A549 (cell line): ENCODE results near the gene MEIOSIN. TPM values are rescaled to one million over a fixed set of nuclear protein-coding genes. Genes with fewer than 3 reads are reported as not detected.
"Not testable (repeated sequence)": the region's sequence is repeated elsewhere in the genome, so short reads cannot be mapped to it uniquely, and the experiment has no call there.

Experiments
- ATAC-seq, 2 experiments: fragments of 200-7000 bp in 1 of 2; fragments of >200 bp in 1 of 2; cut with Nextera tagmentation in 1 of 2; cut with Tn5 transposase in 1 of 2; 3 replicates each; pipeline versions ENCODE4 v1.8.0 to v1.9.1; 2018 to 2020; ENCODE audit warnings: mild to moderate bottlenecking in 1 of 2, moderate library complexity in 1 of 2
- CTCF ChIA-PET: fragments of 300-600 bp; sonication (Branson Sonifier 250); formaldehyde crosslinking; extraction: SDS; loops from one replicate; lab custom pipeline; 2021; ENCODE audit warnings: antibody characterized with exemption, inconsistent platforms; lab: Yijun Ruan, JAX
- POLR2A ChIA-PET: fragments of 350-600 bp; formaldehyde crosslinking; extraction: SDS; loops from one replicate; lab custom pipeline; 2021; ENCODE audit warnings: antibody characterized with exemption, inconsistent platforms; lab: Yijun Ruan, JAX
- DNase-seq, 2 experiments: peaks; one replicate each; pipeline versions ENCODE4 v3.0.0 to v3.0.0-alpha.2; 2011 to 2016; ENCODE audit warnings: low read depth in 1 of 2, low spot score in 1 of 2
- FAIRE-seq: peaks from 2 replicates; lab custom pipeline; 2011; peaks lifted over from hg19 to GRCh38; lab: Jason Lieb, UNC
- H3K27ac ChIP-seq, 2 experiments: fragments of >200 bp; sonication (Bioruptor Twin); formaldehyde crosslinking; 3 replicates each; pipeline ENCODE4 v1.5.1; 2016 to 2017
- H3K4me1 ChIP-seq: fragments of >200 bp; sonication (Bioruptor Twin); formaldehyde crosslinking; 3 replicates; pipeline ENCODE4 v1.6.1; 2016
- H3K4me2 ChIP-seq: fragments of >200 bp; sonication (Bioruptor Twin); formaldehyde crosslinking; 3 replicates; pipeline ENCODE4 v1.6.1; 2016
- H3K4me3 ChIP-seq: fragments of >200 bp; sonication (Bioruptor Twin); formaldehyde crosslinking; 3 replicates; pipeline ENCODE4 v1.5.1; 2016
- H3K9me3 ChIP-seq: fragments of >200 bp; sonication (Bioruptor Twin); formaldehyde crosslinking; 3 replicates; pipeline ENCODE4 v1.6.1; 2016
- ATOH8 ChIP-seq: fragments of 250-450 bp; sonication (Bioruptor Pico); IDR thresholded peaks from 2 replicates; pipeline ENCODE4 v1.5.0; 2020; ENCODE audit warnings: low read depth, mild to moderate bottlenecking, moderate library complexity
- CEBPB ChIP-seq, 2 experiments: fragments of >200 bp in 1 of 2; sonication (Bioruptor Twin) in 1 of 2; formaldehyde crosslinking in 1 of 2; IDR thresholded peaks; 2 replicates each; pipeline ENCODE4 v1.6.1; 2012 to 2016
- CHD2 ChIP-seq: fragments of 150-350 bp; IDR thresholded peaks from 2 replicates; pipeline ENCODE4 v1.6.1; 2014; ENCODE audit warnings: low read length; ENCODE audit not compliant: partially characterized antibody
- CHD4 ChIP-seq: fragments of 200-600 bp; sonication (generic); IDR thresholded peaks from 2 replicates; pipeline ENCODE4 v1.6.1; 2016; ENCODE audit warnings: antibody characterized with exemption, mild to moderate bottlenecking, borderline replicate concordance
- EHMT2 ChIP-seq: fragments of 200-600 bp; sonication (generic); IDR thresholded peaks from 2 replicates; pipeline ENCODE4 v1.6.1; 2016; ENCODE audit warnings: antibody characterized with exemption, low read depth, mild to moderate bottlenecking, moderate library complexity
- ELK1 ChIP-seq: fragments of 150-350 bp; IDR thresholded peaks from 2 replicates; pipeline ENCODE4 v1.6.1; 2014; ENCODE audit warnings: low read depth, mild to moderate bottlenecking, low read length
- EP300 ChIP-seq, 2 experiments: fragments of >200 bp; sonication (Bioruptor Twin); formaldehyde crosslinking; IDR thresholded peaks; 2 replicates in 1 of 2; 3 replicates in 1 of 2; pipeline ENCODE4 v1.6.1; 2016 to 2017
- ESRRA ChIP-seq: fragments of 150-350 bp; IDR thresholded peaks from 2 replicates; pipeline ENCODE4 v1.6.1; 2014; ENCODE audit warnings: mild to moderate bottlenecking, low read length, borderline replicate concordance
- FOSB ChIP-seq: fragments of 250-450 bp; sonication (Bioruptor Pico); IDR thresholded peaks from 2 replicates; pipeline ENCODE4 v1.5.0; 2020; ENCODE audit warnings: mild to moderate bottlenecking, moderate library complexity
- FOSL2 ChIP-seq, 2 experiments: fragments of 450-650 bp in 1 of 2; fragments of >200 bp in 1 of 2; sonication (Bioruptor Twin) in 1 of 2; formaldehyde crosslinking; IDR thresholded peaks; 2 replicates each; pipeline versions ENCODE4 v1.5.0 to v1.6.1; 2016 to 2020; ENCODE audit warnings: mild to moderate bottlenecking in 1 of 2, moderate library complexity in 1 of 2
- FOXS1 ChIP-seq: fragments of 250-450 bp; sonication (Bioruptor Pico); IDR thresholded peaks from 2 replicates; pipeline ENCODE4 v1.5.0; 2020; ENCODE audit warnings: mild to moderate bottlenecking, moderate library complexity
- HMGXB4 ChIP-seq: fragments of 250-450 bp; sonication (Bioruptor Pico); IDR thresholded peaks from 2 replicates; pipeline ENCODE4 v1.5.0; 2021; ENCODE audit warnings: mild to moderate bottlenecking, moderate library complexity, borderline replicate concordance
- HOXB5 ChIP-seq: fragments of 250-450 bp; sonication (Bioruptor Pico); IDR thresholded peaks from 2 replicates; pipeline ENCODE4 v1.5.0; 2020; ENCODE audit warnings: mild to moderate bottlenecking, moderate library complexity
- JUN ChIP-seq, 2 experiments: fragments of >200 bp; sonication (Bioruptor Twin); formaldehyde crosslinking; IDR thresholded peaks; 2 replicates in 1 of 2; 3 replicates in 1 of 2; pipeline ENCODE4 v1.6.1; 2016 to 2017
- KDM5A ChIP-seq: fragments of 200-600 bp; sonication (generic); IDR thresholded peaks from 2 replicates; pipeline ENCODE4 v1.6.1; 2016; ENCODE audit warnings: antibody characterized with exemption, mild to moderate bottlenecking
- MAZ ChIP-seq: fragments of 150-350 bp; IDR thresholded peaks from 2 replicates; pipeline ENCODE4 v1.6.1; 2014; ENCODE audit warnings: antibody characterized with exemption, low read depth, low read length, borderline replicate concordance
- MYC ChIP-seq: IDR thresholded peaks from 2 replicates; pipeline ENCODE4 v1.6.1; 2012; ENCODE audit warnings: mild to moderate bottlenecking, inconsistent platforms, low read length, improper control_type of control experiment, borderline replicate concordance
- NFE2L2 ChIP-seq: fragments of 150-350 bp; conservative IDR thresholded peaks from 2 replicates; pipeline ENCODE4 v1.6.1; 2014; ENCODE audit warnings: low read length
- PBX3 ChIP-seq: IDR thresholded peaks from 2 replicates; pipeline ENCODE4 v1.6.1; 2012
- POLR2AphosphoS2 ChIP-seq: conservative IDR thresholded peaks from 2 replicates; pipeline ENCODE4 v1.6.1; 2012; ENCODE audit warnings: low read length, improper control_type of control experiment, inconsistent platforms
- RAD21 ChIP-seq, 2 experiments: fragments of >200 bp in 1 of 2; sonication (Bioruptor Twin) in 1 of 2; formaldehyde crosslinking in 1 of 2; IDR thresholded peaks in 1 of 2; conservative IDR thresholded peaks in 1 of 2; 2 replicates in 1 of 2; 3 replicates in 1 of 2; pipeline ENCODE4 v1.6.1; 2012 to 2018; ENCODE audit warnings: inconsistent platforms in 1 of 2
- TFCP2L1 ChIP-seq: fragments of 250-450 bp; sonication (Bioruptor Pico); IDR thresholded peaks from 2 replicates; pipeline ENCODE4 v1.5.0; 2021; ENCODE audit warnings: mild to moderate bottlenecking
- TP53 ChIP-seq: fragments of 250-450 bp; sonication (Bioruptor Pico); IDR thresholded peaks from 2 replicates; pipeline ENCODE4 v1.5.0; 2021; ENCODE audit warnings: mild to moderate bottlenecking, moderate library complexity
- ZC3H11A ChIP-seq: fragments of 450-650 bp; IDR thresholded peaks from 2 replicates; pipeline ENCODE4 v1.6.1; 2014; ENCODE audit warnings: antibody characterized with exemption, mild to moderate bottlenecking
- ZFP36 ChIP-seq: fragments of 450-650 bp; IDR thresholded peaks from 2 replicates; pipeline ENCODE4 v1.6.1; 2014; ENCODE audit warnings: borderline replicate concordance; ENCODE audit not compliant: partially characterized antibody
- ZNF302 ChIP-seq: fragments of 250-450 bp; sonication (Bioruptor Pico); IDR thresholded peaks from 2 replicates; pipeline ENCODE4 v1.9.0; 2021; ENCODE audit warnings: inconsistent platforms, mild to moderate bottlenecking, moderate library complexity
- ZSCAN20 ChIP-seq: fragments of 250-450 bp; sonication (Bioruptor Pico); IDR thresholded peaks from 2 replicates; pipeline ENCODE4 v1.8.0; 2022; ENCODE audit warnings: mild to moderate bottlenecking, moderate library complexity
- WGBS: methylation state at CpG from one replicate; pipeline ENCODE4 v1.1.6; 2017; ENCODE audit errors: missing lambda C conversion rate; 5-methylcytosine and 5-hydroxymethylcytosine counted together
- polyA plus RNA-seq, 4 experiments: library from polyadenylated mRNA; depleted of rRNA in 3 of 4; stranded (reverse); fragments of >200 nt; fragmentation: RNase III in 1 of 4; extraction: RNeasy Plus Mini Kit Qiagen cat#74134 plus additional on column Dnase treatment in 1 of 4; gene quantifications; 2 replicates in 3 of 4; 3 replicates in 1 of 4; pipeline ENCODE4 v1.2.3, GENCODE V29; 2011 to 2017

The MEIOSIN gene
- polyA plus RNA-seq, 2 of the 4 experiments (the other 2 are of a cell fraction), result not detected

- Histone ChIP-seq H3K4me2 (no peak overlapping the region), H3K4me3 (no peak overlapping the region), H3K27ac (no peak overlapping the region), H3K4me1 (0 out of 3 replicates have a peak, but pooled peaks cover under 1% of the 10 kb centered on the region), H3K9me3 (no peaks in the 10 kb centered on the region)
- ChIA-PET CTCF (interaction anchor here (1.4 to 74.3 kb wide), 5 partner anchors 9 to 61 kb away, joined by 3 to 2204 read pairs (median 12); partner anchors contain the start of genes DMPK, DMWD, MEIOSIN and QPCTL), POLR2A (no interaction called here)
- ATAC-seq (no peak; a peak in 1 of 6 replicates), FAIRE-seq (no peak), DNase-seq (no peak)
- WGBS, result 71% methylated on average over 5 of the region's 5 CpGs
- no peak for TF ChIP-seq CHD4
- TF ChIP-seq POLR2AphosphoS2, result no peak
- no peak for TF ChIP-seq FOSL2 (IDR thresholded peaks at IDR 0.05)
- TF ChIP-seq FOSL2 (CRISPR knock-in tag; IDR thresholded peaks at IDR 0.05), result no peak
- TF ChIP-seq ZC3H11A, result no peak
- no peak for TF ChIP-seq MYC
- no peak for TF ChIP-seq ESRRA
- no peak for TF ChIP-seq HMGXB4 (CRISPR knock-in tag)
- no peak for TF ChIP-seq EHMT2
- TF ChIP-seq CHD2, result no peak
- no peak for TF ChIP-seq KDM5A
- no peak for TF ChIP-seq TP53
These were observed 14.3 kb downstream of the MEIOSIN start for GRCh38 chr19:45747513-45747912.

GRCh38 chr19:45751483-45751882 is 18.2 kb downstream of the MEIOSIN start:
- WGBS, result 87% methylated on average over 10 of the region's 10 CpGs
- H3K4me1 ChIP-seq, ATAC-seq, POLR2A ChIA-PET, H3K4me2 ChIP-seq, DNase-seq, FAIRE-seq, H3K4me3 ChIP-seq, H3K27ac ChIP-seq, H3K9me3 ChIP-seq: not testable (repeated sequence)
- CTCF ChIA-PET, result interaction anchor here (0.7 to 74.3 kb wide), 6 partner anchors 11 to 59 kb away, joined by 3 to 2204 read pairs (median 14); partner anchors contain the start of genes DMPK, DMWD, QPCTL and RSPH6A

GRCh38 chr19:45752639-45753038 is 19.4 kb downstream of the MEIOSIN start:
- WGBS, result 87% methylated on average over 12 of the region's 12 CpGs
- POLR2A ChIA-PET, result interaction anchor here (0.6 to 1.2 kb wide), 2 partner anchors 12 to 61 kb away, joined by 3 read pairs; no protein-coding TSS in a partner anchor
- no peak overlapping the region for H3K4me3 ChIP-seq
- H3K4me1 ChIP-seq, result 0 out of 3 replicates have a peak, but pooled peaks cover 6% of the 10 kb centered on the region
- DNase-seq, result no peak
- TF ChIP-seq MAZ (no peak), RAD21 (conservative IDR thresholded peaks at IDR 0.05 in 1 of 2, IDR thresholded peaks at IDR 0.05 in 1 of 2) (no peak), HOXB5 (CRISPR knock-in tag) (no peak), EP300 (IDR thresholded peaks at IDR 0.05) (no peak), ZNF302 (CRISPR knock-in tag) (no peak), ZFP36 (no peak), FOSB (no peak), TFCP2L1 (CRISPR knock-in tag) (no peak), ZC3H11A (no peak), NFE2L2 (no peak), PBX3 (no peak), FOXS1 (CRISPR knock-in tag) (no peak), ZSCAN20 (CRISPR knock-in tag) (no peak), CHD4 (no peak), JUN (IDR thresholded peaks at IDR 0.05) (no peak), ATOH8 (CRISPR knock-in tag) (no peak), CEBPB (IDR thresholded peaks at IDR 0.05) (no peak), POLR2AphosphoS2 (no peak), ELK1 (no peak), FOSL2 (IDR thresholded peaks at IDR 0.05) (no peak), FOSL2 (CRISPR knock-in tag; IDR thresholded peaks at IDR 0.05) (no peak)
- CTCF ChIA-PET, result interaction anchor here (0.9 to 74.3 kb wide), 10 partner anchors 8 to 60 kb away, joined by 3 to 2204 read pairs (median 6); partner anchors contain the start of genes DMPK, DMWD, QPCTL and RSPH6A
- no peak overlapping the region for H3K27ac ChIP-seq
- no peaks in the 10 kb centered on the region for H3K9me3 ChIP-seq
- no peak for ATAC-seq
- no peak for FAIRE-seq
- no peak overlapping the region for H3K4me2 ChIP-seq
